Fibroblast of the aortic adventitia (primary cell): Measurements from ENCODE around the gene FAM216B. TPM values are rescaled to one million over a fixed set of nuclear protein-coding genes. Genes with fewer than 3 reads are reported as not detected.

Experiments
- DNase-seq: peaks from one replicate; pipeline ENCODE4 v3.0.0-alpha.2; 2010; ENCODE audit warnings: low read depth
- H3K4me3 ChIP-seq: 2 replicates; pipeline ENCODE4 v1.5.1; 2011; ENCODE audit warnings: low read depth, mild to moderate bottlenecking, control low read depth, low read length, moderate library complexity
- CTCF ChIP-seq: IDR thresholded peaks from 2 replicates; pipeline ENCODE4 v1.5.1; 2011; ENCODE audit warnings: mild to moderate bottlenecking, low read length, control low read depth, inconsistent platforms; ENCODE audit not compliant: insufficient read depth
- total RNA-seq: library from RNA; depleted of rRNA; stranded (reverse); fragments of >200 nt; gene quantifications from 2 replicates; pipeline ENCODE4 v1.2.3, GENCODE V29; 2012; ENCODE audit warnings: low replicate concordance

The FAM216B gene
- total RNA-seq, 1 donor, result not detected

GRCh38 chr13:42834946-42835345 lies 53.6 kb downstream of the FAM216B start:
- TF ChIP-seq CTCF, result no peak
- H3K4me3 ChIP-seq, result no peak overlapping the region
- no peak for DNase-seq

- TF ChIP-seq CTCF, result peak; percentile 57
- peak; percentile 70 for DNase-seq
- no peak overlapping the region for H3K4me3 ChIP-seq
These were observed 55.7 kb downstream of the FAM216B start for GRCh38 chr13:42836930-42837690.

Other genes with a start within 250 kb of the FAM216B start
- gene TNFSF11, start 207.4 kb upstream of the FAM216B start, total RNA-seq, result 0.33 and 5.2 TPM in 2 replicates
- gene EPSTI1, start 210.7 kb downstream of the FAM216B start, total RNA-seq, result 2.0 and 15.7 TPM in 2 replicates
- gene DNAJC15, start 242.0 kb downstream of the FAM216B start, total RNA-seq, result 11.2 and 18.7 TPM in 2 replicates